SK-N-MC (cell line): Measurements from ENCODE around the gene BACE1-AS.

Experiments
- EZH2 ChIP-seq: fragments of 200-600 bp; sonication (generic); IDR thresholded peaks from one replicate; pipeline ENCODE4 v1.6.1; 2017; ENCODE audit warnings: antibody characterized with exemption
- POLR2AphosphoS5 ChIP-seq: IDR thresholded peaks from 2 replicates; pipeline ENCODE4 v1.6.1; 2012; ENCODE audit warnings: mild to moderate bottlenecking, low read depth, low read length, borderline replicate concordance

DNA sequence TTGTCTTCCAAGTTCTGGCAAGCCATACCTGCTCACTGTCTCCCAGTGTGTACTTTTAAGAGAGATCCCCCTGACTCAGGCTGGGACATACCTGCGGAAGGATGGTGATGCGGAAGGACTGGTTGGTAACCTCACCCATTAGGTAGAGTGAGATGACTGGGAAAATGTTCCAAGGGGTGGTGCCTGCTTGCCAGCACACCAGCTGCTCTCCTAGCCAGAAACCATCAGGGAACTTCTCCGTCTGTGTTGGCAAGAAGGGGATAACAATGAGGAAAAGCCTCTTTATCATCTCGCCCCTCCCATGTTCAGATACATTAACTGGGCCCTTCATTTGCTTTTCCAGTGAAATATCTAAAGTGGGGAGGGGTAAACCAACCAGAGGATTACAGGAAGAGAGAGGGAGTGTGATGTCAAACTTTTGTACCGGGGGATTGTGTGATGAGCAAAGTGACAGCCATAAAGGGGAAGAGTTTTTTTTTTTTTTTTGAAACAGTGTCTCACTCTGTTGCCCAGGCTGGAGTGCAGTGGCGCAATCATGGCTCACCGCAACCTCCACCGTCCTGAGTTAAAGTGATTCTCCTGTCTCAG lies at the start of gene BACE1-AS:
- no peak for TF ChIP-seq EZH2
- TF ChIP-seq POLR2AphosphoS5 = no peak
